HG02938 (cell line): ENCODE results near the gene TMEM200C.

Experiments
- ATAC-seq: cut with Tn5 transposase; IDR thresholded peaks from one replicate; pipeline ENCODE4 v1.9.1; 2021; ENCODE audit warnings: mild to moderate bottlenecking, moderate library complexity; ENCODE audit not compliant: unreplicated experiment

Gene TMEM200C

DNA sequence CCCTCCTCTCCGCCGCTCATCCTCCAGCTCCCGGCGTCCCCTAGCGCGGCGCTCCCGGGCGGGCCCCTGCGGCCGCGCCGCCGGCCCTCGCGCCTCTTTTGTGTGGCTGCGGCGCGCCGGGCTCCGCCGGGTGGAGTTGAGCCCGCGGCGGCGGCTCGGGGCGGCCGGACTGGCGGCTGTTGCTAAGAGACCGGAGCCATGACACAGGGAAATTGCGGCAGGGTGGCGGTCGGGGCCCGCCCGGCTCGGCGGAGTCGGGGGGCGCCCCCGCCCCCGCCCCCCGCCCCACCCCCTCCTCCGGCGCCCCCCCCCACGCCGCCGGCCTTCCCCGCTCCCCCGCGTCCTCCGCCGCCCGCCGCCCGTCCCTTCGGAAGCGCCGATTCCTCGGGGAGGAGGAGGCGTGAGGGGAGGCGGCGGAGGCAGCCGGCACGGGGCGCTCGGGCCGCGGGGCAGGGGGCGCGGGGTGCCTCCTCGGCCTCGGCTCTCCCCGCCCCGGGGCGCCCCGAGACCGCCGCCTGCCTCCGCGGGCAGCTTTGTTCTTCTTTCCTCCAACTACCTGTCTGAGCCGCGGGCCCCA, at the start of gene TMEM200C:
TSS of gene TMEM200C (minus strand) at position 224 of the 577 bp plus-strand sequence. CDS start 3,459 bp downstream, outside the sequence.
- ATAC-seq, result peak; percentile 37

DNA sequence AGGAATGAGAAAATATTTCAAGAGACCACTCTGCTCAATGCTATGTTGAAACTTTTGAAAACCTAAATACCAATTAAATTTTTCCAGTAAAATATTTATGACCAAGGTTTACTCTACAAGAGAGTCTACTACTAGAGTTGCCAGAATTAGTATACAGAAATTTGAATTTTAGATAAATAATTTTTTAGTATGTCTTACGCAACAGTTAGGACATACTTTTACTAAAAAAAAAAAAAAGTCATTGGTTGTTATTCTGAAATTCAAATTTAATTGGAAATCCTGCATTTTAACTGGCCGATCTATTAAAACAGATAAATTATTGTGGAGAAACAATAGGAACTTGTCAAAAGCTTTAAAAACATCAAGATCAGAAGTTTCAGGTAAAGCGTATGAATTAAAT, 49.1 kb upstream of the TMEM200C start:
- no peak for ATAC-seq

DNA sequence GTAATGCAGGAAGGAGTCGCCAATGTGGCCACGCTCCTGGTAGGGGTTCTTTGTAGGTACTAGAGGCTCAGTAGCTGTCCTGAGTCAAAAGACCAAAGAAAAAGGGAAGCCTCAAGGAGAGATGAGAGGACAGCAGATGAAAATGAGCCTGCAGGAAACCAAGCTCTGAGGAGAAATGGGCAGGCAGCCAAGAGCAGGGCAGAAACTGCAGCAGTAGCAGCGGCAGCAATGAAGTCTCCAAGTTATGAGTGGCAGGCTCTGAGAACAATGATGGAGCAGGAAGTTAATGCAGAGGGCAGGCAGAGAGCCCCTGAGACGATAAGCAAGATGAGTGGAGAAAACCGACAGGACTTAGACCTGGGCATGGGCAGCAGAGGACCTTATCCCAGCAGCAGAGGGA, 48.2 kb upstream of the TMEM200C start:
- ATAC-seq, result no peak

DNA sequence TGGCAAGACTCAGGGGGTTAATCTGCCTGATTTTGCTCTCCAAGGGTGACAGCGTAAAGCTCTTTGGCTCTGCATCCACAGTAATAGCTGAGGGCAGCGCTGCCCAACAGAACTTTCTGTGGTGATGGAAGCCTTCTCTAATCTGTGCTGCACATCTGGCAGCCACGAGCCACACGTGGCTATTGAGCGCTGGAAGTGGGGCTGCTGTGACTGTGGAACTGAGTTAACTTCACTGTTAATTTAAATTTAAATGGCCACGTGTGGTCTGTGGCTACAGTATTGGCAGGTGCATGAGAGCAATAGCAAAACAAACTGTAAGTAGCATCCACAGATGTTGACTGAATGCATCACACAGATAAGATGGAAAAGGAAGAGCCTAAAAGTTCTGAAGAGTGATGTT, 47.3 kb upstream of the TMEM200C start:
- no peak for ATAC-seq

DNA sequence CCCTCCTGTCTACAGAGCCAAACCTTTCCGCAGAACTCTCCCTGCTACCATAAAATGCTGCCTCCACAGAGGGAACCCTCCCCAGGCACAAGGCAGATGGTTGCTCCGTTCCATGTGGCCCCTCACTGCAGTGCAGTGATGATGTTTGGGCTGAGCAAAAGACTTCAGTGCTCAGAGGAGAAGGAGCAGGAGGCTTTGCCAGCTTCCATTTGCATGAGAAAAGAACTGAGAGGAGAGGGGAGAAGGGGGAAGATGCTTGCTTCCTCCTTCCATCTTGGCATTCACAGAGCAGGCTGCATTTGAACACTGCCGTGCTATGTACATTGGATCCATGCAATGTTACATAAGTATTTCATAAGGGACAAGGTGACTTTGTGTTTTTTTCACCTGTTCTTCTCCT, 46.6 kb upstream of the TMEM200C start:
- ATAC-seq, result no peak

DNA sequence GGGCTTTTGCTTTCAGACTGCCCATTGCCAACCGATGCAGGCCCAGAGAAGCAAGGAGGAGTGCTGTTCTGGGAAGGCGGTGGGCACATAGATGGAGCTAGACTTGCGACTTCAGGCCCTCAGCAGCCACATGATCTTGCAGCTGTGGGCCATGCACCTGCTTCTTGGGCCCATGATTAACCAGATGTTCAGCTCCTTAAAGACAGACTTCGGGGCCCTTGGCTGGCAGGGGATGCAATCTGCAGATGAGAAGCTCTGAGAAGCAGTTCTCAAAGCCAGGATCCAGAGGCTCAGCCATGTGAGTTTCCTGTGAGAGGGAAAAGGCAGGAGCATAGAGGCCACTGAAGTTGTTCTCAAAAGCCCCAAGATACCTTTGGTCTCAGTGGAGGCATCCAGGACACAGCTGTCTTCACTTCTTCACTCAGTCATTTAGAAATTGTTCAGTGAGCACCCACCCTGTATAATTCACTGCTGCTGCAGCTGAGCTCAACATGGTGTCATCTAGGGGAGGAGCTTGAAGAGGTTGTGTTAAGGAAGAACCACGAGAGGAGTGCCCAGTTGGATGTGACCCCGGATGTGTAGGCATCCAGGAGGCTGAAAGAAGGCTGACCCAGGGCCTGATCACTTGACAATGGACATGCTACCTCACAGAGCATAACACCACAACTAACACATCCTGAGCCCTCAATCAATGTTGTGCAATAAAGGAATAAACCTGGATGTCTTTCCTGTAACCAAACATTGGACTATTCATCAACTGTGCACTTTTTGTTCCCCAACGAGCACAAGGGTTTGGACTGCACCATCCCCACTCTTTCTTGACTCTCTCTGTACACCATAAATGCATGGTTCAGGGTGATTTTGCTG, 44.7 kb upstream of the TMEM200C start:
- no peak for ATAC-seq

DNA sequence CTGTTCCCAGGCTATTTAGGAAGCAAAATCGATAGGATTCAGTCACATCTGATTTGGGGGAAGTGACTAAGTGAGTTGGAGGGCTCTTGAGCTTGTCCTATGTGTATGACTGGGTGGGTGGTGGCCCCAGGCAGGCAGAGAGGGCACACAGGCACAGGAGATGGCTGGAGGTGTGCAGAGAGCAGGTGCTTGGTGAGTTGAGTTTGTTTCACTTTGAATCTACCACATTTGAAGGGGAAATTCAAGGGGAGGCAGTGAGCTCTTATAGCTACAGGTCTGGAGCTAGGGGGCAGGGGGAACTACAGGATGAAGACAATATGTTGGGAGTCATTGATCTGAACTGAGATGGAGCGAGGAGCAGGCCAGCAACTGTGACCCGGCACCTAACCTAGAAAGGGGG, 42.5 kb upstream of the TMEM200C start:
- ATAC-seq, result no peak

DNA sequence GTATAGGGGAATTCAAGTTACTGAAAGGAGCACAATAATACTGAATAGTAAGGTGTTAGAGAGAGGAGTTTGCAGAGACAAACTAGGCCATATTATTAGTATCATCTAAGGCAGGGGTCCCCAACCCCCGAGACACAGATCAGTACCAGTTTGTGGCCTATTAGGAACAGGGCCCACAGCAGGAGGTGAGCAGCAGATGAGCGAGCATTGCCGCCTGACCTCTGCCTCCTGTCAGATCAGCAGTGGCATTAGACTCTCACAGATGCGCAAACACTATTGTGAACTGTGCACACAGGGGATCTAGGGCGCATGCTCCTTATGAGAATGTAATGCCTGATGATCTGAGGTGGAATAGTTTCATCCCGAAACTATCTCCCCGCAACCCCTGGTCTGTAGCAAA, 41.8 kb upstream of the TMEM200C start:
- no peak for ATAC-seq

DNA sequence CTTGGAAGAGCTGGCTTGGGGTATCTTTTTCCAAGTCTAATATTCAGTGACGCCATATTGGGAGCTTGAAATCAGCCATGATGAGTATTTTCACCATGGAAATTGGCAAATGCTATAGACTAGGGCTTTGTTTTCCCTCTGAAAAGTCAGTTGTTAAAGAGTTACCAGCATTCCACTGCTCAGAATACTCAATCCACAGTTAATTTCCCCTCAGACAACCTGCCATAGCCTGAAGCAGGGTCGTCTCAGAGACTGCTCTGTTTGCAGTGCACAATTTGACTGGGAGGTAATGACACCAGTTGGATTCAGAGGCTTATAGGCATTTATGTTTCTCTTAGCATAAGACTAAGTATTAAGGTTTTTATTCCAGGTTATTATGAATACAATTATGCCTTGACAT, 35.5 kb upstream of the TMEM200C start:
- ATAC-seq, result no peak

DNA sequence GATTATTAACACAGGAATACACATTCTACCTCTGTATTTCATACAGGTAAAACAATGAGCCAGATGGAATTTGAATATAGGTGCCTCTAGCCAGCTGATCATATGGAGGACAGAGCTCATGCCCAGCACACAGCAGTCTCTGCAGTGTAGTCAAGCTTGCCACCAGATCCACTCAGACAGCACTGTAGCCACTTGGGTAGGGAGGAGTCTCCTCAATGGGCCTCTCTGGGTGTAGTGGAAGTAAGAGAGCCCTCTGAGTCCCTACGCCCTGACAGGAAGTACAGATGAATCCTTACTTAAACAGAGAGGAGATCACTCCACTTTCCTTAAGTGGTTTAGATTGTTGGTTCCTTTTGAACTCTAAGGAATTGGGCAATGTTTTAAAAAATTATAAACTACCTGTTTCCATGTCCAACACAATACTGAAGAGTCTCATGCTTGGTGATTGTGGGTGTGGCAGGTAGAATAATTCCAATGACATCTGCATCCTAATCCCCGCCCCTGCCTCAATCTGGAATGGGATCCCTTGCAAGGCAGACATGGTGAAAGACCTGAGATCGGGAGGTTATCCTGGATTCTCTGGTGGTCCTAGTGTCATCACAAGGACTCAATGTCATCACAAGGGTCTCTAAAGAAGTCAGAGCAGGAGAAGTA, 23.0 kb upstream of the TMEM200C start:
- ATAC-seq, result no peak

DNA sequence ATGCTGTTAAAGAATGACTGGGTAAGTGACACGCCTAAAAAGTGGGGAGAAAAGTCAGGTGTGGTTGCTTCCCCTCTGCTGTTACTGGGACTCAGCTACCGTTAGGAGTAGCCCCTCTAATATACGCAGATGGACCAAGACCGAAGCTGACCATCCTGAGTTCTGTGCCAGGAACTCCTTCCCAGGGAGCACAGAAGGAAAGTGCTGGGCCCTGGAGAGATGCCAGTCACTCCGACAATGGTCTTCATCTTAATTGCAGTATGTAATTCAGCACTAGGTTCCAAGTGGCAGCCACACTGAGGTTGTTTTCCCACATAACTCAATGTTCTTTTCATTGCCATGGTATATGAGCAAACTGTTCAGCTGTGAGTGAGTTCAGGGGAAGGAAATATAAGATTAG, 19.6 kb upstream of the TMEM200C start:
- no peak for ATAC-seq

DNA sequence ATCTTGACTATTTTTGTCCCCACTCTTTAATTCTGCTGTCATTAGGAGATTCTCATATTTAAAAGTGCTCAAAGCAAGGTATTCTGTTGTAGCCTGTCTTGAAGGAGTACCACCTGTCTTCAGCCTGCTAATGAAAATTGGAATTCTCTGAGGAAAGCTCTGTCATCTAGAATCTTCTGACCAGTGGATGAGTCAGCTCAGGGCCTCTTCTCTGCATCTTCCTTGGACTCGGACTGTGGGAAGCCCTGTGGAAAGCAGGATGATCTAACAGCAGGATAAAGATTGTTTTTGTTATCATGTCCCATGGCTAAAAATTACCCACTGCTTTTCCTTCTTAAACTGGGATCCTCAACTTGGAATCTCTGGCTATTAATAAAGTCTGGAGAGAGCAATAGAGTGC, 18.7 kb upstream of the TMEM200C start:
- no peak for ATAC-seq

DNA sequence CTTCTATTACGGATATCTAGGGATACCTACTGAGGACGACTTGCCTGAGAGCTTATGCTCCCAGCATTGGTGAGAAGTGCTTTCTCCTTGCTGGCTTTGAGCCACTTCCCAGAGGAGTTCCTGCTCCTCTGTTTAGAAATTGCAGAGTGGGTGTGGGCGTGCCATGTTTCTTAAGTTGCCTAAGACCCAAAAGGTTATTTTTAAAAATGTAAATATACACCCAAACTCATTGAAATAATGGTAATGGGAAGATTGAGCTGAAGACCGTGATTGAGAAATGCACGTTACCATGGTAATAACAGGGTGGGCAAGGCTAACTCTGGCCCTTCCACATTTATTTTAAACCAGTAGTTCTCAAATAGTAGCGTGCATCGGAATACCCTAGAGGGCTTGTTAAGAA, 17.2 kb upstream of the TMEM200C start:
- ATAC-seq, result no peak

DNA sequence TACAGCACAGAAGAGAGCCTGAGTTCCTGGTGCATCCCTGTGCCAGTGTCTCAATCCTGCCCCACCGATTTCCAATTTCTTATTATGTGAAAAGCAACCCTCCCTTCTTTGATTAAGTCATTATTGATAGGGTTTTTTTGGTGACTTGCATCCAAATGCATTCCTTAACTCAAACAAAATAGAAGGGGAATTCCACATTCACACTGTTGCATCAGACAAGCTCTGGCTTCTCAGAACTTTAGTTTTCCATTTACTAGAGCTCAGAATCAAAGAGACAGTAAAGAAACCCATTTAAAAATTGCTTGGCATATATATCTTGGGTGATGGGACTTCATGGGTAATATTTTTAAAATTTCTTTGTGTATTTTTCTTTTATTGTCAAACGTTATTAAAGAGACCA, 13.8 kb upstream of the TMEM200C start:
- no peak for ATAC-seq

DNA sequence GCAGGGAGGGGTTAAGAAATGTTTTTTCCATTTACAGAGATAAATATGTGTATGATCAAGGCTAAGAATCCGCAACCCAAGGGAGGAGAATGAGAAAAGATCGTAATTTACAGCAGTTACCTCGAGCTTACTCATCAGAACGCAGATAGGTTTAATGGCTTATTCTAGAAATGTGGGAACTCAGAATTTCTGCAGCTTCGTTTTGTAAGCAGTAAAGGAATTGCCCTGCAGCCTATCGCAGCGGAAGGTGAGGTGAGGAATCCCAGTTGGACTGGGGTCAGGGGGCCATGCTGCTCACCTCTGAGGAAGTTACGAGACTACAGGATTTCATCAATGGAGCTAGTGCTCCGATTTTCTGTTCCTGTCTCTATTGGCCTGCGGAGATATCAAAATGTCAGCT, 8.1 kb upstream of the TMEM200C start:
- ATAC-seq, result no peak

DNA sequence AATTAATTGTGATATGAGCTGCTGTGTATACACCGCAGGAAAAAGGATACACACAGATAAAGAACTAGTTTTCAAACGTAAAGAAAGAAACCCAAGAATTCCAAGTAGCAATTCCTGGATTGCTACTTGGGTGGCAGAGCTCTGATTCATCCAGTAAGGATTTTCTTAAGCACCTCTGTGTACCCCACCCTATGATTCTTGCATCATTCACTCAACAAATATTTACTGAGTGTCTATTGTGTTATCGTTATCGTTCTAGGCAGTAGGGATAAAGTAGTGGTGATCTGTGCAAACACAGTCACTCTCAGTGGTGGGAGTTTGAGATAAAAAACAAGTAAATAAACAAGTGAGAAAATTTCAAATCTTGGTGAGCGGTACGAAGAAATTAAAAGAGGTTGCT, 4.9 kb upstream of the TMEM200C start:
- ATAC-seq, result no peak

DNA sequence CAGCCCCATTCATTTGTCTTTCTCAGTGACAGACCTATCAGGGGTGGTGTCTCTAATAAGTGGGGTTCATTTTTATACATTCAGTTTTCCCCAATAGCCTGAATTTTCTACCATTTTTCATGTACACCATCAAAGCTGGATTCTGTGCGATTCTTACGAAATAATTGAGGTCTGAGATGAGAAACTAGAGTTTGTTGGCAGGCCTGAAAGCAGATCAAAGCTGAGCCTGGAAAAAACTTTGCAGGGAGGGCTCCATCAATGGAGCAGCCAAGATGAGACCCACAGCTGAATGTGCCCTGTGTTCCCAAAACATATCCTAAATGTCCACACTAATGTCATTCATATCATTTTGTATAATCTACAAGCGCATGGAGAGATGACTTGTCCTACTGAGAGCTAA, 4.5 kb upstream of the TMEM200C start:
- no peak for ATAC-seq

DNA sequence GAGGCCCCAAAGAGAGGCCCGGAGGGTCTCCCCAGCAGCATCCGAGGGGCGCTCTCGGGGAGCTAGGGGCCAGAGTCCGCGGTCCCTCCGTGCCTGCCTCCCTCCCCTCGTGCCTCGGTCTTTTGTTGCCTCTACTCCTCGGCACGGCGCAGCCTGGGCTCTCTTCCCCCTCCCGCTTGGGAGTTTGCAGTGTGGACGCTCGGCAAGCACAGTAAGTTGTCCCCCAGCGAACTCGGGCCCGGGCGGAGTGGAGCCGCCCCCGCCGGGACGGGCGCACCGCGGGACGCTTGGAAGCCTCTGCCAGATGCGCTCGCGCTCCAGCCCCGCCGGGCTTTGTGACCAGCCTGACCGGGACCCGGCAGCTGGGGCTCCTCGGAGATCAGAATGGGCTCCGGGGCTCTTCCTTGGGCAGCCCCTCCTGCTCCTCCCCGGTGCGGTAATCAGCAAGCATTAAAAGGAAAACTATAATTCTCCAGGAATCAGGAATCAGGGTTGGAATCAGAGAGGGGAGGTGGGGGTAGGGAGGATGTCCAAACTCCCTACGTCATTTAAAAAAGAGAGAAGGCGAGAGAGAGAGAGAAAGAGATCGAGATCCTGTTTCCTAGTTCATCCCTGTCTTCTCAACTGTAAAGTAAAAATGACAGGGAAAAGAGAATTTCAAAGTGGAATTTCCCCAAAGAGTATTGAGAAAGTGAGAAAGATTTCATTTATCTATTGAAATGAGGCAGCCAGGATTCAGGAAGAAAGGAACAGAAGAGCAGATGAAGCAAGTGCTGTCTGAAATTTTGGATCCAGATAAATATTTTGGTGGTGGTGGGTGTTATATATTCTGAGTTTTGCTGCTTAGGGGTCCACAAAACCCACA, 786 bp upstream of the TMEM200C start:
- ATAC-seq, result peak; percentile 10

DNA sequence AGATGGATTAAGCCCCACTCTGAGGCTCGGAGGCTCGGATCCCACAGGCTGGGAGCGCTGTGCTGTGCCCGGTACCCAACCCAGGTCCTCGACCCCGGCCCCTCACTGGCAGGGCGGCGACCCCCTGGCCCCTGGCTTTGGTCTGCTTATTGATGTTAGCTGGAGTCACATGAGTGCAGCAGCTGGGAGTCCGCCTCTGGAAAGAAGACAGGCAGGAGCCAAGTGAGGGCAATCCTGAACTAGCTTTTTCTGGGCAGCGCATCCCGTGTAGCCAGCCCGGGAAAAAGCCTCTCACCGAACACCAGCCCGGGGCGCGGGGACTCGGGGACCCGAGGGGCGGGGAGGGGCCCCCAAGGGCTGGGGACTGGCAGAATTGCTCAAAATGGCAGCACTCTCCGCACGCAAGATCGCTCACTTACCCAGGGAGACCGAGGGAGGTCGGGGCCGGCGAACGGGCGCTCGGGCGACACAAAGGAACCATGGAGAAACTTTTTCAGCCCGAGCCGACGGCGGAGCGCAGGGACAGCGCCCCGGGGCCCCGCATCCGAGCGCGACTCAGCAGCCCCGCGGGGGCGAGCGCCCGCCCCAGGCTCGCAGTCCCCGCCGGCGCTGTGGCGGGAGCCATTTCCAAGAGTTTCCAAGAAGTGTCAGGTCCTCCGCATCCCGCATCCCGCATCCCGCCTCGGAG, 567 bp downstream of the TMEM200C start:
- no peak for ATAC-seq

DNA sequence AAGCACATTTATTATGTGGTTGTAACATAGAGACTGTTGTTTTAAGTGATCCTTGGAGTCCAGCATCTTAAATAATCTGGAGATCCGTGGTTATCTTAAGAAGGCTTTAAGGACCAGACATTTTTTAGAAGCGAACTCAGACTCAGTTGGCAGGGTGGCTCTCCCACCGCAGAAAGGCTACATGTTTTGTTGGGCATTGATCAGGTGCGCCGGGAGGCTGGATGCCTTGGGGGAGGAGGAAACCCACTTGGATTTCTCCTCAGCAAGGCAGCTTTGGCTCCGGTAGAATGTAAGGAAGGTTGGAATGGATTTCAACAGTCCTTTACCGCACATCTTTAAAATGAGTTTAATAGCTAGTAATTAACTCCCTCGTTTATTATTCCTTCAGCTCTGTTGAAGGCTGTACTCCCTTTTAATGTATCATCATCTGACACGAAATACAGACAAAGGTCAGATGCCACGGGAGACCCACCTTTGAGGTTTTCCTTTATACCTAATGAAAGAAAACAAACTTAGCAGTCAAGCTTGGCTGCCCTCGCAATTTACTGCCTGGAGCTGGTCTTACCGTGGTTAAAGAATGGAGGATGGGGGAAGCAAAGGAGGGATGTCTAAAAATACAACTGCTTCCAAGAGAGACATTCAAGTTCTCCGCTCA, 1.2 kb downstream of the TMEM200C start:
- ATAC-seq, result no peak
